Thyroid gland (tissue), 4 donors: ENCODE measurements around the gene OR10H2.

ENCODE experiments used
- POLR2A ChIP-seq, 2 donors: fragments of 450-650 bp; IDR thresholded peaks; one replicate each; pipeline ENCODE4 v1.6.1; 2017; ENCODE audit warnings: antibody characterized with exemption in 2 of 2, mild to moderate bottlenecking in 2 of 2, moderate library complexity in 1 of 2
- TF ChIP-seq, protein P1 (sequence below), 6 experiments: fragments of 200-600 bp in 3 of 6; fragments of 450-650 bp in 3 of 6; sonication (generic) in 3 of 6; IDR thresholded peaks; one replicate each; pipeline ENCODE4 v1.5.1; 2016 to 2019; ENCODE audit warnings: antibody characterized with exemption in 6 of 6, mild to moderate bottlenecking in 2 of 6, inconsistent platforms in 1 of 6, moderate library complexity in 1 of 6

DNA sequence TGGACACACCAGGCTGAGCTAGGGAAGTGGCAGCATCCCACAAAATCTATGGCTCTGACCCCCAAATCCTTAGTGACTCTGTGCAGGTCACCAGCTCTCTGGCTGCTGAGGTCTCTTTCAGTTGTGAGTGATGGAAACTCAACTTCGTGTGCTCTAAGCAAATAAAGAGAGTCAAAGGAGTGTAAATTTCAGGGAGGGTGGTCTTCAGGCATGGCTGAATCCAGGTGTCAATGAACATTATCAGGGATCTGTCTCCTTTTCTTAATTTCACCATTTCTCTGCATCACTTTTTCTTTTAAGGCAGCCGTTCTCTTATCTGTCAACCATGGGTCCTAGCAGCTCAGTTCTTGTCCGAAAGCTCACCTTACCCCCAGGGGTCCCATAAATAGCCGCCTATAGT lies 48.7 kb upstream of the OR10H2 start:
- TF ChIP-seq, protein P1, sequence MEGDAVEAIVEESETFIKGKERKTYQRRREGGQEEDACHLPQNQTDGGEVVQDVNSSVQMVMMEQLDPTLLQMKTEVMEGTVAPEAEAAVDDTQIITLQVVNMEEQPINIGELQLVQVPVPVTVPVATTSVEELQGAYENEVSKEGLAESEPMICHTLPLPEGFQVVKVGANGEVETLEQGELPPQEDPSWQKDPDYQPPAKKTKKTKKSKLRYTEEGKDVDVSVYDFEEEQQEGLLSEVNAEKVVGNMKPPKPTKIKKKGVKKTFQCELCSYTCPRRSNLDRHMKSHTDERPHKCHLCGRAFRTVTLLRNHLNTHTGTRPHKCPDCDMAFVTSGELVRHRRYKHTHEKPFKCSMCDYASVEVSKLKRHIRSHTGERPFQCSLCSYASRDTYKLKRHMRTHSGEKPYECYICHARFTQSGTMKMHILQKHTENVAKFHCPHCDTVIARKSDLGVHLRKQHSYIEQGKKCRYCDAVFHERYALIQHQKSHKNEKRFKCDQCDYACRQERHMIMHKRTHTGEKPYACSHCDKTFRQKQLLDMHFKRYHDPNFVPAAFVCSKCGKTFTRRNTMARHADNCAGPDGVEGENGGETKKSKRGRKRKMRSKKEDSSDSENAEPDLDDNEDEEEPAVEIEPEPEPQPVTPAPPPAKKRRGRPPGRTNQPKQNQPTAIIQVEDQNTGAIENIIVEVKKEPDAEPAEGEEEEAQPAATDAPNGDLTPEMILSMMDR (IDR thresholded peaks at IDR 0.05) = no peak
- TF ChIP-seq POLR2A (IDR thresholded peaks at IDR 0.05) = no peak
